Measurements from ENCODE around the gene DUSP8. TPM values are rescaled to one million over a fixed set of nuclear protein-coding genes. Genes with fewer than 3 reads are reported as not detected.

DUSP8 gene
- total RNA-seq, 1 experiment from 2014 or later: 10.2 TPM

- ChIA-PET POLR2A (no interaction called here), RAD21 (ENCODE audit: low non-redundant PET in 1 of 2, low total read pairs in 2 of 2, uncharacterized antibody in 2 of 2, unreplicated experiment in 2 of 2) (no interaction called here), CTCF (interaction anchor here (1.0 kb wide), 1 partner anchor 26 kb away, joined by 3 read pairs; no protein-coding TSS in a partner anchor)
- no peak overlapping the region for H3K4me2 ChIP-seq (ENCODE audit: low read length)
- no peaks in the 10 kb centered on the region for H3K9me3 ChIP-seq (ENCODE audit: control insufficient read depth in 1 of 2, insufficient read depth in 1 of 2, low read depth in 1 of 2, low read length in 2 of 2)
- H3K9me2 ChIP-seq (ENCODE audit: insufficient read depth): no peaks in the 10 kb centered on the region
- H3K4me1 ChIP-seq (ENCODE audit: control insufficient read depth in 1 of 2, insufficient read depth in 2 of 2, low read length in 2 of 2): peaks cover 14 to 26% of the 10 kb centered on the region in 2 experiments; a peak in 3 of 4 replicates
- H3K36me3 ChIP-seq (ENCODE audit: control insufficient read depth in 1 of 2, insufficient read depth in 2 of 2, low read length in 2 of 2): no peaks in the 10 kb centered on the region; a peak in 1 of 4 replicates
- H4K20me1 ChIP-seq (ENCODE audit: insufficient read depth): no peaks in the 10 kb centered on the region
- intact Hi-C loops (cut with micrococcal nuclease): no loop called here
- H3K27me3 ChIP-seq (ENCODE audit: insufficient read depth, low read length): no peaks in the 10 kb centered on the region
- TF ChIP-seq ZFX (IDR thresholded peaks at IDR 0.05): no peak
- TF ChIP-seq POLR2A (IDR thresholded peaks at IDR 0.05; ENCODE audit: borderline replicate concordance, extremely low read depth, insufficient read depth, insufficient read length): no peak
- TF ChIP-seq ELF1 (IDR thresholded peaks at IDR 0.05; ENCODE audit: borderline replicate concordance, low read depth): no peak
- no peak for TF ChIP-seq ATF3 (IDR thresholded peaks at IDR 0.05)
- no peak for TF ChIP-seq SP1 (IDR thresholded peaks at IDR 0.05; ENCODE audit: low read depth)
- no peak for TF ChIP-seq POLR2AphosphoS5 (IDR thresholded peaks at IDR 0.05; ENCODE audit: low read depth, low read length)
- TF ChIP-seq CBX3 (IDR thresholded peaks at IDR 0.05; ENCODE audit: low read depth): no peak
- no peak for TF ChIP-seq CTCF (IDR thresholded peaks at IDR 0.05 in 2 of 3, conservative IDR thresholded peaks at IDR 0.05 in 1 of 3; ENCODE audit: borderline replicate concordance in 1 of 3, insufficient read depth in 1 of 3, low read depth in 2 of 3, low read length in 2 of 3)
- no peak for TF ChIP-seq SIN3A (IDR thresholded peaks at IDR 0.05; ENCODE audit: low read depth)
- no peak for TF ChIP-seq YY1 (IDR thresholded peaks at IDR 0.05; ENCODE audit: extremely low read depth, insufficient replicate concordance, low read depth, low read length)
- TF ChIP-seq JUND (IDR thresholded peaks at IDR 0.05): no peak
- TF ChIP-seq RAD21 (IDR thresholded peaks at IDR 0.05; ENCODE audit: low read depth): no peak
- TF ChIP-seq SRF (IDR thresholded peaks at IDR 0.05; ENCODE audit: low read depth): no peak
- ATAC-seq: no peak
- no peak overlapping the region for H3K9ac ChIP-seq (ENCODE audit: low read length)
- H2AFZ ChIP-seq (ENCODE audit: low read depth, low read length, poor library complexity, severe bottlenecking): no peak overlapping the region
- H3K4me3 ChIP-seq (replicated peaks in 1 of 2; ENCODE audit: low read depth in 1 of 2, low read length in 2 of 2): no peak overlapping the region
- no peak overlapping the region for H3K27ac ChIP-seq (ENCODE audit: low read depth, low read length)
- DNase-seq (ENCODE audit: low read depth, low spot score): no peak
- BruUV-seq (replicated peaks): no TSS peak
- H3K79me2 ChIP-seq (ENCODE audit: insufficient read depth, low read length): peaks cover 3% of the 10 kb centered on the region; the same call in 1 of the 2 replicates
Observed at GRCh38 chr11:1569251-1569780, 2.8 kb downstream of the DUSP8 start.

Measured in HCT116 (cell line).